ENCODE measurements around the gene HINT2.

The HINT2 gene

GRCh38 chr9:35811381-35812024 lies 3.3 kb downstream of the HINT2 start:
- no peak for DNase-seq (ENCODE audit: low read depth)

- no peak for DNase-seq (ENCODE audit: low read depth)
Measured at GRCh38 chr9:35810122-35810521, 4.7 kb downstream of the HINT2 start.

GRCh38 chr9:35808433-35808832 lies 6.4 kb downstream of the HINT2 start:
- no peak for DNase-seq (ENCODE audit: low read depth)

GRCh38 chr9:35806101-35806500 lies 8.7 kb downstream of the HINT2 start:
- DNase-seq (ENCODE audit: low read depth) = no peak

GRCh38 chr9:35801328-35802128 lies 13.3 kb downstream of the HINT2 start:
- DNase-seq (ENCODE audit: low read depth) = no peak

- DNase-seq (ENCODE audit: low read depth) = no peak
Measured at GRCh38 chr9:35800530-35800929, 14.3 kb downstream of the HINT2 start.

GRCh38 chr9:35798658-35799374 lies 16.0 kb downstream of the HINT2 start:
- no peak for DNase-seq (ENCODE audit: low read depth)

GRCh38 chr9:35797311-35798109 lies 17.3 kb downstream of the HINT2 start:
- no peak for DNase-seq (ENCODE audit: low read depth)

GRCh38 chr9:35795695-35796094 lies 19.1 kb downstream of the HINT2 start:
- no peak for DNase-seq (ENCODE audit: low read depth)

GRCh38 chr9:35793461-35793860 lies 21.4 kb downstream of the HINT2 start:
- DNase-seq (ENCODE audit: low read depth) = no peak

- no peak for DNase-seq (ENCODE audit: low read depth)
Measured at GRCh38 chr9:35792826-35793225, 22.0 kb downstream of the HINT2 start.

GRCh38 chr9:35792024-35792813 lies 22.6 kb downstream of the HINT2 start:
- DNase-seq (ENCODE audit: low read depth) = no peak

GRCh38 chr9:35791297-35791921 lies 23.4 kb downstream of the HINT2 start, which contains the start of gene NPR2:
TSS of gene NPR2 (plus strand) at chr9:35791591. CDS start at chr9:35792409, 818 bp downstream.
- no peak for DNase-seq (ENCODE audit: low read depth)

- no peak for DNase-seq (ENCODE audit: low read depth)
Measured at GRCh38 chr9:35790385-35791296, 24.2 kb downstream of the HINT2 start.

- no peak for DNase-seq (ENCODE audit: low read depth)
Measured at GRCh38 chr9:35790025-35790384, 24.8 kb downstream of the HINT2 start.

- no peak for DNase-seq (ENCODE audit: low read depth)
Measured at GRCh38 chr9:35789541-35789940, 25.3 kb downstream of the HINT2 start.

- no peak for DNase-seq (ENCODE audit: low read depth)
Measured at GRCh38 chr9:35783418-35783817, 31.4 kb downstream of the HINT2 start.

- DNase-seq (ENCODE audit: low read depth) = no peak
Measured at GRCh38 chr9:35781066-35781465, 33.8 kb downstream of the HINT2 start.

GRCh38 chr9:35778496-35778895 lies 36.3 kb downstream of the HINT2 start:
- DNase-seq (ENCODE audit: low read depth) = no peak

GRCh38 chr9:35776018-35776417 lies 38.8 kb downstream of the HINT2 start:
- no peak for DNase-seq (ENCODE audit: low read depth)
